Measurements from ENCODE around the gene TBC1D9.
A peak's percentile ranks its signal among the peaks of the same experiment; 100 is the strongest.

Gene TBC1D9

DNA sequence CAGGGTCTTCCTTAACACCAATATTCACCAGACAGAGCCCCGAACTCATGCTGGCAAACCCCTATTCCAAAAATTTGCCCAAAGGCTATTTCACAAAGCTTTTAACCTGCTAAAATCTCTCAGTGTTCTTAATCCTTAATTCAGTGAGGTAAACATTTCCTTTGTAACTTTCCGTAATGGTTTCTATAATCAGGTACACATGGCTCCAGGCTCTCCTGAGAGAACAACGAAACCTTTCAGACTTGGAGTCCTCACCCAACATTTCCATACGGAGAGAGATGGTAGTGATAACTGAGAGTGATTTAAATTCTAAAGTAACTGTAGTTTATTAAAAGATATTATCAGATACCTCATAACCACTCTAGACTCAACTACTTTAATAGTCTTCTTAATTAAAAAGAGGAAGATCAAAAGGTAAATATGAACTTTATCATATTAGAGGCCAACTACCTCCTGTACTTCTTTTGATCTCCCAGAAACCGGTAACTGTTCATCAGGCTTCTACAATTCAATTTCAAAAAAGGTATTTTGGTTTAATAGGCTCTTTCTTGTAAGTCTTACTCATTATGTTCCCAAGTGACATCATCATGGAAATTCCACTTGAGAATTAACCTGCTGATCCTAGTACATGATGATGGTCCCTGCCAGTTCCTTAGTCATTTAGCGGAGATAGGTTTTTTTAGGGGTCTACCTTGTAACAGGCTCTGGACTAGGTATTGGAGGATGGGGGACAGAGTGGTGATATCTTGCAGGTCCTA lies 96.1 kb downstream of the TBC1D9 start:
- Histone ChIP-seq H3K4me3 (ENCODE audit: low read length) (no peak overlapping the region), H3K27me3 (ENCODE audit: control insufficient read depth, insufficient read depth, low read length) (no peaks in the 10 kb centered on the region), H3K27ac (ENCODE audit: low read length) (no peak overlapping the region), H3K4me1 (ENCODE audit: control insufficient read depth, low read depth, low read length) (no peaks in the 10 kb centered on the region), H3K36me3 (ENCODE audit: control insufficient read depth, low read depth, low read length) (no peaks in the 10 kb centered on the region), H3K9me3 (ENCODE audit: control insufficient read depth, low read depth, low read length) (no peaks in the 10 kb centered on the region), H3K9ac (ENCODE audit: low read length) (no peak overlapping the region)

DNA sequence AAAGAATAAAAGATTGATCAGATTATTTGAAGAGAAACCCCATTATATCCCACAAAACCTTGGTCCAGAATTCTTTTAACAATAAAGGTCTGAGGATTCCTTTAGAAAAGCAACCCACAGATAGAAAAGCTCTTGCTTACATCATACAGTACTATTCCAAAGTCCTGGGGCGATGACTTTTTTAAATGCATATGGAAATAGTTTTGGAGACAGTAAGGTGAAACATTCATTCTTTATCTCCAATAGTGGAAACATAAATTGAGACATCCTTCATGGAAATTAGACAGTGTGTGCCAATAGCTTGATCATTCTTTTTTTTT lies 101.7 kb downstream of the TBC1D9 start:
- peaks cover 17% of the 10 kb centered on the region for H3K4me1 ChIP-seq (ENCODE audit: control insufficient read depth, low read depth, low read length)
- H3K9ac ChIP-seq (ENCODE audit: low read length) = peak overlapping the region; percentile 36
- H3K4me3 ChIP-seq (ENCODE audit: low read length) = no peak overlapping the region
- no peaks in the 10 kb centered on the region for H3K9me3 ChIP-seq (ENCODE audit: control insufficient read depth, low read depth, low read length)
- H3K27ac ChIP-seq (ENCODE audit: low read length) = peak overlapping the region; percentile 25
- no peaks in the 10 kb centered on the region for H3K36me3 ChIP-seq (ENCODE audit: control insufficient read depth, low read depth, low read length)
- no peaks in the 10 kb centered on the region for H3K27me3 ChIP-seq (ENCODE audit: control insufficient read depth, insufficient read depth, low read length)

DNA sequence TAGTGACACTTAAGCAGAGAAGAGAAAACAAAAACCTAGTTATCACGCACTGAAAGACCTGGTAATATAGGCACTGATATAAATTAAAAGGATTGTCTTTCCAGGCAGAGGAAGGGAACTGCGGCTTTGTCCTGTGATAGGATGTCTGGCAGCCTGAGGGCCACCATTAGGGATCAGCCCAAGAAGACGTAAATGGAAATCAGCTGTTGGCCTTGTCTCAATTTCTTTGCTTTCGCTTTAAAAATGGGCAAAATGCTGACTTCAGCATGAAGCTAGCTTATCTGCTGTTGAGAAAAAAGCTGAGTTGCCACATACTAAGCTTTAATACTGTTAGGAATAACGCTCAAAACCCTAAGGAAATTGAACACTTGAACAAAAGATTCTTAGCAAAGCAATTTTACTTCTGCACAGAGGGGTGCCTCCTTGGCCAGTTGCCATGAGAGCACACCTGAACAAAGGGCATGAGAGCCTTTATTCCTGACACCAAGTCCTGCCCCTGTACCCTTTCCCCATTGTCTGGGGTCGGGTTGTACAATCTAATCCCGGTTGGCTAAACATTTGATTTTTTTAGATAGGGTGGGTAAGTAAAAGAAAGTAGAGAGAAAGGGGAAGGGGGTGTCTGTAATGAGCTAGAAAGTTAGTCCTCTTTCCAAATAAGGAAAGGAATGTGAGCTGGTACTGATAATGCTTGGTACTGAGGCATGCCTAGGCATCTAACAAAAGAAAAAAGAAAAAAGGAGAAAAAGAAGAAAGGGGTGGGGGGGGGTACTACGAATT lies 102.3 kb downstream of the TBC1D9 start:
- Histone ChIP-seq H3K9ac (ENCODE audit: low read length) (peak overlapping the region; percentile 36), H3K9me3 (ENCODE audit: control insufficient read depth, low read depth, low read length) (no peaks in the 10 kb centered on the region), H3K4me1 (ENCODE audit: control insufficient read depth, low read depth, low read length) (peaks cover 17% of the 10 kb centered on the region), H3K27ac (ENCODE audit: low read length) (peak overlapping the region; percentile 25), H3K4me3 (ENCODE audit: low read length) (no peak overlapping the region), H3K27me3 (ENCODE audit: control insufficient read depth, insufficient read depth, low read length) (no peaks in the 10 kb centered on the region), H3K36me3 (ENCODE audit: control insufficient read depth, low read depth, low read length) (no peaks in the 10 kb centered on the region)

DNA sequence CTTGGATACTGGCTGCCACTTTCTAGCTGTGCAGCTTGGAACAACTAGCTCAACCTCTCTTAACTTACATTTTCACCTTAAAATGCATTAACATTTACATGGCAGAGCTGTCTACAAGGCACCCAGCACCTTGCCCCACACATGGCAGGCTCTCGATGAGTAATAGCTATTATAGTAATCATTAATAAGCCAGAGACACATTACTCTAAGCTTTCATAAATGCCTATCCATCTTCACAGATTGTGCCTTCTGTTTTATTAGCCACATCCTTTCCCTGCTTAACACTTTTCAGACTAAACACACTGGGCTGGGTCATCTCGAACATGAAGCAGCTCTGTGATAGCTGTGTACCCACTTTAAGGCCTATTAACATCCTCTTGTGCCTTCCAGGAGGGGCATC lies 103.6 kb downstream of the TBC1D9 start:
- Histone ChIP-seq H3K27me3 (ENCODE audit: control insufficient read depth, insufficient read depth, low read length) (no peaks in the 10 kb centered on the region), H3K9ac (ENCODE audit: low read length) (no peak overlapping the region), H3K4me1 (ENCODE audit: control insufficient read depth, low read depth, low read length) (peaks cover 17% of the 10 kb centered on the region), H3K9me3 (ENCODE audit: control insufficient read depth, low read depth, low read length) (no peaks in the 10 kb centered on the region), H3K4me3 (ENCODE audit: low read length) (no peak overlapping the region), H3K36me3 (ENCODE audit: control insufficient read depth, low read depth, low read length) (no peaks in the 10 kb centered on the region), H3K27ac (ENCODE audit: low read length) (no peak overlapping the region)

DNA sequence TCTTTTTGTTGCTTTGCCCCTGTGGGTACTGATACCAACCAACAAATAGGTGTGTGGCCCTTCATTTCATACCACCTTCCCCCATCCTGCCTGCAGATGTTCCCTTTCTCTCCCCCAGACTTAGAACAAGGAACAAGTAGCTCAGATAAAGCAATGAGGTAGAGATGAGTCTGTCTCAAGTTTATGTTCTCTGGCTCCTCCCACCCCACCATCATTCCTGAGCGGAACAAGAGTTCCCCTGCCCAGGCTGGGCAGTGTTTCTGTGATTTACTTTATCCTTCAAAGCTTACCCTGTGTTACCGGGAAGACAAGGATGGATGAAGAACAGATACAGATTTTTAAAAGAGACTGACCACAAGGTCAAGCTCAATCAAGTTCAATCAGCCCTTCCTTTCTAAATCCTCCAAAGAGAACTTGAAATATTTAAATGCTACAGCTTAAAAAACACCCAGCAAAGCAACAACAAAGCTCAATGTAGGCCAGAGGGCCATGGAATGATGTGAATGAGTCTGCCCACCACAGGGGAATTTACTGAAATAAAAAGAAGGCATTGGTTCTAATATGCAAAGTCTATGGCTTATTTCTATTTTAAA lies 107.4 kb downstream of the TBC1D9 start:
- no peak overlapping the region for H3K27ac ChIP-seq (ENCODE audit: low read length)
- H3K27me3 ChIP-seq (ENCODE audit: control insufficient read depth, insufficient read depth, low read length) = no peaks in the 10 kb centered on the region
- no peaks in the 10 kb centered on the region for H3K9me3 ChIP-seq (ENCODE audit: control insufficient read depth, low read depth, low read length)
- no peak overlapping the region for H3K4me3 ChIP-seq (ENCODE audit: low read length)
- H3K9ac ChIP-seq (ENCODE audit: low read length) = no peak overlapping the region
- H3K4me1 ChIP-seq (ENCODE audit: control insufficient read depth, low read depth, low read length) = peaks cover 7% of the 10 kb centered on the region
- H3K36me3 ChIP-seq (ENCODE audit: control insufficient read depth, low read depth, low read length) = no peaks in the 10 kb centered on the region

DNA sequence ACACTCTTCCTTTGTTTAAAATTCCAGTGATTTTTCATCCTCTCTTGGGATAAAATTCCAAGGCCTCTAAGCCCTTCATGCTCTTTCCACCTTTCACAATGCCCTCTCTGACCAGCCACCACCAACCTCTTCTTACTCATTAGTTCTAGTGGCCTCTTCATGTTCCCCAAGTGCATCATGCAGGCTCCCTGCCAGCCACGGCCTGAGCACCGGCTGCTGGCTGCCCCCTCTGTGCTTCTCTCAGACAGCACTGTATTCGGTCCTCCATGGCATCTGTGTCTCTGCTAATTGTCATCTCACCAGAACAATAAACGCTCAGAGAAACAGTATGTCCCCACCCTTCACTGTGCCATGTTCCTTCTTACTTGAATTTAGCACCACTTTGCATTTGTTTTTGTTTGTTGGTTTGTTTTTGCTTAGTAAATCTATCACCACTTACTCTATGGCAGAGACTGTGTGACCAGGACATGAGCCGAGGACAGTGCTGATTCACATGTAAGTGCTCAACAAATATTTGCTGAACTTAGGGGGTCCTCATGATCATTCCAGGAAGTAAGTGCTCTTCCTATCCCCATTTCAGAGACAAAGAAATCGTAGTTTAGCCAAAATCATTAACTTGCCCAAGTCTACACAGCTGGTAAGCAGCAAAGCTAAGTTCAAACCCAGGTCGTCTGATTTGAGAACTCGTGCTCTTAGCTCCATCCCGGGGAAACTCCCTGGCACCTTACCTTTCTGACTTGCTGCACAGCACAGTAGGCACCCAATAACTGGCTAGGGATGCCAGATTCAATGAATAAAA lies 110.4 kb downstream of the TBC1D9 start:
- Histone ChIP-seq H3K9me3 (ENCODE audit: control insufficient read depth, low read depth, low read length) (no peaks in the 10 kb centered on the region), H3K36me3 (ENCODE audit: control insufficient read depth, low read depth, low read length) (no peaks in the 10 kb centered on the region), H3K9ac (ENCODE audit: low read length) (no peak overlapping the region), H3K4me3 (ENCODE audit: low read length) (no peak overlapping the region), H3K27ac (ENCODE audit: low read length) (no peak overlapping the region), H3K27me3 (ENCODE audit: control insufficient read depth, insufficient read depth, low read length) (no peaks in the 10 kb centered on the region), H3K4me1 (ENCODE audit: control insufficient read depth, low read depth, low read length) (peaks cover 11% of the 10 kb centered on the region)

DNA sequence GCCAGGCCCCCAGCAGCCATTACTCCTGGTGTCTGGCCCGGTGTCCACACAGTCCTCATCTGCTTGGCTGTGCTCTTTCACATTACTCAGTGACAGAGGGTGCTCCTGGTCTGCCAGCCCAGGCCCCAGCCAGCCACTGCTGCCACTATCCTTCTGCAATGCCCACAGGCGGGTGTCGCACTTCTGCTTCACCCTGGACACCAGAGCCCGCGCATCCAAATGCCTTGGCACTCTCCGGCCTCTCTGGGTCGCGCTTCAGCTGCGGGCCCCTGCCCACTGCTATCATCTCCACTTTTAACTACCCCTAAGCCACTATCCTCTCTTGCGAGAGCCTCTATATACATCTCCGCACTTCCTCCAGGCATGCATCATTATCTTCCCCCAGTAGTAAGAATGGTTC lies 111.0 kb downstream of the TBC1D9 start:
- Histone ChIP-seq H3K27me3 (ENCODE audit: control insufficient read depth, insufficient read depth, low read length) (no peaks in the 10 kb centered on the region), H3K9ac (ENCODE audit: low read length) (no peak overlapping the region), H3K27ac (ENCODE audit: low read length) (no peak overlapping the region), H3K4me1 (ENCODE audit: control insufficient read depth, low read depth, low read length) (peaks cover 11% of the 10 kb centered on the region), H3K4me3 (ENCODE audit: low read length) (no peak overlapping the region), H3K36me3 (ENCODE audit: control insufficient read depth, low read depth, low read length) (no peaks in the 10 kb centered on the region), H3K9me3 (ENCODE audit: control insufficient read depth, low read depth, low read length) (no peaks in the 10 kb centered on the region)

DNA sequence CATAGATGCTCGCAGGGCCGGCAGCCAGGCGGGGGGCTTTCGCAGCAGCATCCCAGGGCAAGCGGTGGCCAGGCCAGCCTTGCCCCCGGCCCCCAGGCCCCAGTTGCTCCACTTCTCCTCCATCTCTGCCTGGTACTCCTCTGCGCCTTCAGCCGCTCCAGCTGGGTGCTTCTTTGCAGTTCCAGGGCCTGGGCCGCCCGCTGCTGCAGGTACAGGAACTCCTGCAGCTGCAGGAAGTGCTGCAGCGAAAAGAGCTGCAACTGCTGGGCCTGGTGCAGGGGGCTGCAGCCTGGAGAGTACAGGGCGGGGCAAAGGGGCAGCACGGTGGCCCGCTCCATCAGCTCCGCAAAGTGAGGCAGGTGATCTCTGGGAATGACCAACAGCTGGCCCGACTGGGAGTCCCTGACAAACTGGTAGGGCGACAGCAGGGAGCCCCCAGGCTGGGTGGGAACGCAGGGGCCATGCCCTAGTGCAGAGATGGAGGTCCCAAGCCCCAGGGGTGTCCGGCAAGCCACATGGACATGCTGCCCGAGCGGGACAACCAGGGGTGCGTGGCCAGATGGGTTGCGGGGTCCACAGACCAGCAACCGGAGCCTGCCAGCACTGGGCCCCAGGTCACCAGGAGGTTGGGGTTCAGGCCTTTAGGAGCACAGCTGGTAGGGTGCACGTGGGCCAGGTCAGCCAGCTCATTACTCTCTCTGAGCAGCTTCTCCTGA lies 111.6 kb downstream of the TBC1D9 start:
- Histone ChIP-seq H3K36me3 (ENCODE audit: control insufficient read depth, low read depth, low read length) (no peaks in the 10 kb centered on the region), H3K27me3 (ENCODE audit: control insufficient read depth, insufficient read depth, low read length) (no peaks in the 10 kb centered on the region), H3K9ac (ENCODE audit: low read length) (no peak overlapping the region), H3K4me3 (ENCODE audit: low read length) (no peak overlapping the region), H3K4me1 (ENCODE audit: control insufficient read depth, low read depth, low read length) (peaks cover 11% of the 10 kb centered on the region), H3K9me3 (ENCODE audit: control insufficient read depth, low read depth, low read length) (no peaks in the 10 kb centered on the region), H3K27ac (ENCODE audit: low read length) (no peak overlapping the region)

DNA sequence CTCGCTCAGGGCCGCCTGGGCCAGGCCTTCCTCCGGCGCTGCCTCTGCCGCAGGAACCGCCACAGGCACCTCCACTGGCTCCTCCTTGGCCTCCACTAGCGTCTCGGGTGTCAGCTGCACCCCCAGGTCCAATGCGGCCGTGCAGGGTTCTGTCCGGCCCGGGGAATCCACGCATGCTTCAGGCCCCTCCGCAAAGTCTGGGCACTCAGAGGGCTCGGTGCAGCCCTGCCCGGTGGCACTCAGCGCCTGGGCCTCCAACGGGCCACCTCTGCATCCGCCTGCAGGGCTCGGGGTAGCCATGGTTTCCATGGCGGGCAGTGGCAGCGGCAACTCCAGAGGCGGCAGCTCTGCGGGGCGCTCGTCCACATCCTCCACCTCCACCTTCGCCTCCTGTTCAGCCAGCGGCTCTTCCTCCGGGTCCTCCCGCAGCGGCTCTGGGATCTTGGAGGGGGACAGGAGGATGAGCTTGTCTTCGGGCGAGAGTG lies 112.6 kb downstream of the TBC1D9 start:
- Histone ChIP-seq H3K27ac (ENCODE audit: low read length) (no peak overlapping the region), H3K4me3 (ENCODE audit: low read length) (no peak overlapping the region), H3K4me1 (ENCODE audit: control insufficient read depth, low read depth, low read length) (peaks cover 11% of the 10 kb centered on the region), H3K36me3 (ENCODE audit: control insufficient read depth, low read depth, low read length) (no peaks in the 10 kb centered on the region), H3K9me3 (ENCODE audit: control insufficient read depth, low read depth, low read length) (no peaks in the 10 kb centered on the region), H3K9ac (ENCODE audit: low read length) (no peak overlapping the region), H3K27me3 (ENCODE audit: control insufficient read depth, insufficient read depth, low read length) (no peaks in the 10 kb centered on the region)

DNA sequence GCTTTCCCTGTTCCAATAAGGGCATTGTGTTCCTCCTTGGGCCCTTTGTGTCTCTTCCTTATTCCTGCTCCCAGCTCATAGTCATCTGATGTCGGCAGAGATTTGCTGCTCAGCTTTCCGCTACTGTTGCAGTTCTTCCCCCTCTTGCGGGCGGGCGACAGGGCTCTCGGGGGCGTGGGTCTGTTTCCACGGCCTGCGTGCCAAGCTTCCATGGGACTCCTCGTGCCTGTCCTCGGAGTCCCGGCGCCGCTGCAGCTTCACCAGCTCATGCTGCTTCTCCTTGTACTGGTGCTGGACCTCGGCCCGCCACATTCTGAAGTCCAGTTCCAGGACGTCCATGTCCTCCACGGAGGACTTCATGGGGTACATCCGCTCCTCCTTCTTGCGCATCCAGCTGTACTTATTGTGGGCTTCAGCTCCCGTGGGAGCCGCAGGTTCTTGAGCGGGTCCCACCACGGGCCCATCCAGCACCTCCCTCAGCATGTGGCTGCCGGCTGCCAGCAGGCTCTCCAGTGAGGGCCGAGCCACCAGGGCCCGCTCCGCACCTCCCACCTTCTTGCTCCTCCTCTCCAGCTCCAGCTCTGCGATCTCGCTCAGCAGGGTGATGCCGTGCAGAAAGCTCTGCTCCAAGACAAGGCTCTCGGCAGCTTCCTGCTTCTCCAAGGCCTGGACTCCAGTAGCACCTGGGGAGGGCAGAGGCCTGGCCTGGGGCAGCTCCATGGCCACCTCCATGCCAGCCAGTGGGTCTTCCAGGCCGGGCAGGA lies 113.3 kb downstream of the TBC1D9 start:
- Histone ChIP-seq H3K4me1 (ENCODE audit: control insufficient read depth, low read depth, low read length) (peaks cover 11% of the 10 kb centered on the region), H3K9me3 (ENCODE audit: control insufficient read depth, low read depth, low read length) (no peaks in the 10 kb centered on the region), H3K27ac (ENCODE audit: low read length) (no peak overlapping the region), H3K27me3 (ENCODE audit: control insufficient read depth, insufficient read depth, low read length) (no peaks in the 10 kb centered on the region), H3K36me3 (ENCODE audit: control insufficient read depth, low read depth, low read length) (no peaks in the 10 kb centered on the region), H3K9ac (ENCODE audit: low read length) (no peak overlapping the region), H3K4me3 (ENCODE audit: low read length) (no peak overlapping the region)
